SH-SY5Y (cell line): ENCODE measurements around the gene RAD21L1.

Experiments used
- GATA2 ChIP-seq: IDR thresholded peaks from 2 replicates; pipeline ENCODE4 v1.6.1; 2011; ENCODE audit warnings: mild to moderate bottlenecking, low read depth, low read length
- GATA3 ChIP-seq: IDR thresholded peaks from 2 replicates; pipeline ENCODE4 v1.6.1; 2011; ENCODE audit warnings: low read depth, mild to moderate bottlenecking, low read length, moderate library complexity

Gene RAD21L1

GRCh38 chr20:1267809-1268374 is 42.0 kb downstream of the RAD21L1 start:
- TF ChIP-seq GATA2 (no peak), GATA3 (no peak)

DNA sequence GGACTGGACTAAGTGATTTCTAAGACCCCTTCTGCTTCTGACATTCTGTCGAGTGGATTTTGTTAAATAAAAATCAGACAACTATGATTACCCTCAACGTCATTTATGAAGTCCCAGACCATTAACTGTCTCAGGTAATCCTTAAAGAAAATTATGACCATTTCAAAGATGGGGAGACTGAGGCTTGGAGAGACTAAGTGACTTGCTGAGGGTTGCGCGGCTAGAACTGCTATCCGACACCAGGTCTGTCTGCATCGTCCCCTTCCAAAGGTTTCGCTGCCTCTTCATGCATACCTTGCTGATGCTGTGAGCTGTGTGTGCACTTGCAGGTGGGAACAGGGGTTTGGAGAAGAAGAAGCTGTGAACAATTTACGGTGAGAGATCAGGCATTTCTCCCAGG is 43.4 kb downstream of the RAD21L1 start:
- TF ChIP-seq GATA2 (no peak), GATA3 (no peak)

- TF ChIP-seq GATA3, result no peak
- no peak for TF ChIP-seq GATA2
Measured at GRCh38 chr20:1269850-1270249, 44.0 kb downstream of the RAD21L1 start.

GRCh38 chr20:1272368-1273100 is 46.7 kb downstream of the RAD21L1 start:
- TF ChIP-seq GATA2 (no peak), GATA3 (no peak)

DNA sequence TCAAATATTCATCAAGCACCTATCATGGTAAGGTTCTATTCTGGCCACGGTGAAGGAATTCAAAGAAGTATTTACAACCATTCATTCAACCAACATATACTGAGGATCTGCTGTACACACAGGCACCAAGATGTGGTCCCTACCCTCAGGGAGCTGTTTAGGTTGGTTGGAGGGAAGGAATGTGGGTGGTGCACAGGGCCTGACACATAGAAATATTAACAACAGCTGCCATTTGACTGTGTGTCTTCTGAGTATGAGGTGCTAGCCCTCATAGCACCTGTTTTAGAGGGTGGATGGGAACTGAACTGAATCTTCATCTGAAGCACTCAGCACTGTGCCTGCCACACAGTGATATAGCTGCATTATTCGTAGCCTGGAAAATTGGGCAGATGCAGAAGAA is 47.5 kb downstream of the RAD21L1 start:
- TF ChIP-seq GATA2, result no peak
- TF ChIP-seq GATA3, result no peak

DNA sequence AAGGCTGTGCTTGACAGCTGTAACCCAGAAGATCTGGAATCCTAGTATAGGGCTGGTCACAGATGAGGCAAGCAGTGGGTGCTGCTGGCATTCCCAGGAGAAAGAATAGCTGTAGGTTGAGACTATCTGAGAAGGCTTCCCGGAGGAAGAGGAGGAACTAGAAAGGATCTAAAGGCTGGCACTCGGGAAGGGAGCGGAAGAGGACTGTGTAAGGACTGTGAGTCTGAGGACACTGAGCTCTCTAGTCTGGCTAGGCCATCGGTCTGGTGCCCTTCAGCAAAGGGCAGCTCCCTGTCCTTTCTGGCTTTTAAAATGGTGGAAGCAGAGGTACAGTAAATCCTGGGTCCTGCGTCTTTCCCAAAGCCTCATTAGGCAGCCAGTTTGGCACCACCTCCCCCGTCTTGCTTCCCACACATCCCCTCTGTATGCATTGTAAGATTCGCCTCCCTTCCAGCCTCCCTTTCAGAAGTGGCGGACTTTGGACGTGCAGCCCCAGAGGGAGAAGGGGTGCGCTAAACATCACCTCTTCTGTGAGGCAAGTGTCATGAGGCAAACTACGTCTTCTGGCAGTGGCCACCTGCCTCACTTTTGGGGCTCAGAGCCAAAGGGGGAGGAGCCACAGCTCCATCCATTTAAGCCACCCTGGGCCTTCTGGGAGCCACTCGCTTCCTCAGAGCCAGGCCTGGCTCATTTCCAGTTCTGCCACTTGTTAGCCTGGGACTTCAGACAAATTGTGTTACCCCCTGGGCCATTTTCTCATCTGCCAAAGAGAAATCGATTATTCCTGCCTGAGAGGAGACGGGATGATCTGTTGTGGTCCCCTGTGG is 48.9 kb downstream of the RAD21L1 start:
- TF ChIP-seq GATA3 (no peak), GATA2 (no peak)

DNA sequence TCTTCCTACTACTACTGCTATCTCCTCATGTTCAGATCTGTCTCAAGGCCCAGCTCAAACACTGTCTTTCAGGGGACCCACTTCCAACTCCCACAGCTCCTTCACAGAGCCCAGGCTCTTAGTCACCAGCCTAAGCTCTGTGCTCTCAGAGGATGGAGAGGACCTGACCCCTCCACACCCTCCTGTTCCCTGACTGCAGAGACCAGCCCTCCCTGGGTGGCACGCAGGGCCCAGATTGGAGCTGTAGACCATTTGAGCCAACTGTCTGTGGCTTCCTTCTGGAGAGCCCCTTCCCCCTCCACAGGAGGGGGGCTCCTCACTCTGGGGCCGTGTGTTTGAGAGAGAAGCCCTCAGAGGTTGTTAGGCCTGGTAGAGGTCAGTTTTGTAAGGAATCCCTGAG is 50.1 kb downstream of the RAD21L1 start:
- TF ChIP-seq GATA2 (no peak), GATA3 (no peak)

GRCh38 chr20:1277529-1278322 is 51.9 kb downstream of the RAD21L1 start:
- no peak for TF ChIP-seq GATA2
- no peak for TF ChIP-seq GATA3

- no peak for TF ChIP-seq GATA2
- TF ChIP-seq GATA3, result no peak
Measured at GRCh38 chr20:1278993-1279392, 53.1 kb downstream of the RAD21L1 start.

DNA sequence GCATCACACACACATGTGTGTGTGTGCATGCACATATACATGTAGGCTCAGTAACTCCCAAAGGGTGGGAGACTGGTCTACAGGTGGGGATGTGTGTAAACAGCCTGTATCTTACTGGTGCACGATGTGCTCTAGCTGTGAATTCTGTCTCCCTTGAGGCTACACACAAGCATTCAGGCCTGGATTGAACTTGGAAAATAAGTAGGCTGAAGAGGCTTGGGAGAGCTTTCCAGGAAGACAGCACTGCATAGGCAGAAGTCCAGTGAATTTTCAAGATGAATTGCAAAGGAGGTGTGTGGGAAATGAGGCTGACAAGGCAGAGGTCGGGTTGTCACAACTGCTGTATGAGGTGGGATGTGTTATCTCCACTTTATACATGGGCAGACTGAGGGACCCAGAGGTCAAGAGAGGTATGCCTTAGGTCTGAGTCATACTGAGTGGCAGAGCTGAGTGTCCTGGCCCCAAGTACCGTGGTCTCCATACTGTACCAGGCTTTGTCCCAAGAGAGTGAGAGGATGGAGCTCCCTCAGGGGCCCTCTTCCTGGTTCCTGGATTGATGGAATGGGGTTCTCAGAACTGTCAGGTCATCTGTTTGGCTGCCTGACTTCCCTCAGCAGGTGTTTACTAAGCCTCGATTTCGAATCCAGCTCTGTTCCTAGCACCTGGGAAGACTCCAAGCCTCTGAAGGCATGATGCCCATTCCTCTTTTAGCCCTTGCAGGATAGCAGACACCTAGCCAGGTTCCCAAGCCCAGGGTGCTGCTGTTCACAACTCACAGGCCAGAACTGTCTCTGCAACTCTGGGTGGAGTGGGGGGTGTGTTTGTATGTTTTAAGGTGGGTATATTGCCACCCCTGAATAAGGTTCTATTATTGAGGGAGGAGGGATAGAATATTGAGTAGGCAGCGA is 54.6 kb downstream of the RAD21L1 start:
- TF ChIP-seq GATA2, result no peak
- no peak for TF ChIP-seq GATA3

DNA sequence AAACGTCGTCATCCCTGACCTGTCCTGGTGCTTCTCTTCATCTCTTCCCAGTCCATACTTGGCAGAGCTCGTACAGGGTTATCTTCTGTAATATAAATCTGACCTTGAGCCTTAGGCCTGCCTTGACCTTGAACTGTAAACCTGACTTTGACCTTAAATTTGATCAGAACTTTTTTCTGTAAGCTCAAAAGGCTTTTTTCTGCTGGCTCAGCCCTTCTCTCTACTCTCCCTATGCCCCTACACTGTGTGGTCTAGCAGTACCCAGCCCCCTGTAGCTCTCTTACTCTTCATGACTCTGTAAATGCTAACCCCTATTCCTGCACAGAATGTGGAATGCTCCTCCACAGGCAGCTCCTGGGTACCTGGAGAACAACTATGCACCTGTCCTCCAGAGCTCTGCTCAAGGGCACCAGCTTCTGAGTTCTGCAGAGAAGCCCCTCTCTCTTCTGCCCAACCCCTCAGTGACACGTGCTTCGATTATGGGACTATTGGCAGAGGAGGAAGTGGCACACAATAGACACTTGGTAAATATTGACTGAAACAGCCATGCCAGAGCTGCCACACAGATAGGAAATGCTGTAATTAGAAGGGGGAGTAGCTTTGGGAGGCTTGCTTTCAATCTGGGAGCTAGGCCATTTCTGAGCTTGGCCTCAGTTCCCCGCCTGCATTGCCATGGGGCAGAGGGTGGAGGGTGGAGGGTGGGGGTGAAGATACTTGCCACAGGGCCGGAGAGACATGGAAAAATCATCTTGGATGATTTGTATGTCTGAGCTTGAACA is 55.6 kb downstream of the RAD21L1 start:
- TF ChIP-seq GATA2, result no peak
- no peak for TF ChIP-seq GATA3

DNA sequence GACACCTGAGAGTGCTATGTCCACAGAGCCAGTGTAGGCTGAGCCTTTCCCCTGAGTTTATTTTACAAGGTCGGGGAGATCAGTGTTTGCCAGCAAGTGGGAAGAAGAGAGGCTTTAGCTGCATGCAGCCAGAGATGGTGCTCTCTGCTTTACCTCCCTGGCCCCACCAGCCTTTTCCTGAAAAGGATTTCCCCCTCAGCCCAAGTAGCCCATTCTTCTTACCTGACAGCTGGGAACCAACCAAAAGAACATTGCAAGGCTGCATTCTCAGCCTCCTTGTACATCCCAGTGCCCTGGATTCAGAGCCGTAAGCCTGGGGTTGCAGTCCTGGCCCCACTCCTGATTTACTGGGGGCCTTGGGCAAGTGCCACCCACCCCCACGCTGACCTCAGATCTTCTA is 57.1 kb downstream of the RAD21L1 start:
- TF ChIP-seq GATA3 (no peak), GATA2 (no peak)
